Tibial nerve (tissue), 4 donors: ENCODE data around the gene SPATA46. TPM values are rescaled to one million over a fixed set of nuclear protein-coding genes. Genes with fewer than 3 reads are reported as not detected.

Source experiments
- DNase-seq, 2 donors: peaks; one replicate each; pipeline ENCODE4 v3.0.0-alpha.2; 2019; ENCODE audit warnings: low spot score in 2 of 2
- H3K27ac ChIP-seq, 4 donors: fragments of 200-600 bp; sonication (generic) in 3 of 4; one replicate each; pipeline ENCODE4 v1.5.1; 2017 to 2019; ENCODE audit warnings: mild to moderate bottlenecking in 1 of 4
- H3K27me3 ChIP-seq, 2 donors: fragments of 200-600 bp; sonication (generic) in 1 of 2; one replicate each; pipeline versions ENCODE4 v1.5.1 to v1.6.0; 2017 to 2019
- H3K36me3 ChIP-seq, 3 donors: fragments of 200-600 bp; sonication (generic); one replicate each; pipeline ENCODE4 v1.5.1; 2018 to 2019
- H3K4me1 ChIP-seq, 4 donors: fragments of 200-600 bp; sonication (generic) in 3 of 4; one replicate each; pipeline ENCODE4 v1.5.1; 2017 to 2019
- H3K4me3 ChIP-seq, 4 donors: fragments of 200-600 bp; sonication (generic) in 3 of 4; one replicate each; pipeline ENCODE4 v1.5.1; 2017 to 2019; ENCODE audit warnings: mild to moderate bottlenecking in 1 of 4, moderate library complexity in 1 of 4
- H3K9me3 ChIP-seq, 4 donors: fragments of 200-600 bp; sonication (generic) in 3 of 4; one replicate each; pipeline ENCODE4 v1.5.1; 2017 to 2019
- CTCF ChIP-seq, 5 experiments: fragments of 200-600 bp in 3 of 5; fragments of 450-650 bp in 2 of 5; sonication (generic) in 3 of 5; IDR thresholded peaks; one replicate each; pipeline ENCODE4 v1.5.1; 2016 to 2019; ENCODE audit warnings: antibody characterized with exemption in 5 of 5, mild to moderate bottlenecking in 3 of 5, moderate library complexity in 2 of 5
- EP300 ChIP-seq, 2 donors: sonication (generic); formaldehyde crosslinking; IDR thresholded peaks; one replicate each; pipeline ENCODE4 v1.6.1; 2017; ENCODE audit warnings: antibody characterized with exemption in 2 of 2, mild to moderate bottlenecking in 1 of 2
- POLR2A ChIP-seq, 2 donors: fragments of 450-650 bp; IDR thresholded peaks; one replicate each; pipeline ENCODE4 v1.6.1; 2017; ENCODE audit warnings: antibody characterized with exemption in 2 of 2, mild to moderate bottlenecking in 2 of 2, moderate library complexity in 2 of 2
- WGBS, 2 donors: methylation state at CpG; one replicate each; pipeline ENCODE4 v1.1.5; 2018; 5-methylcytosine and 5-hydroxymethylcytosine counted together
- total RNA-seq, 4 donors: library from RNA; depleted of rRNA; stranded (reverse); fragments of >200 nt; gene quantifications; one replicate each; pipeline ENCODE4 v1.1.0, GENCODE V29; 2016

SPATA46 gene
- total RNA-seq, 4 donors from 2014 or later: not detected

GRCh38 chr1:162406811-162407210, 30.2 kb upstream of the SPATA46 start:
- H3K36me3 ChIP-seq: no peaks in the 10 kb centered on the region
- no peaks in the 10 kb centered on the region for H3K9me3 ChIP-seq
- H3K27me3 ChIP-seq: no peaks in the 10 kb centered on the region
- WGBS, 2 donors: 84% methylated on average over 2 of the region's 2 CpGs
- H3K27ac ChIP-seq: no peak overlapping the region
- no peak overlapping the region for H3K4me3 ChIP-seq
- TF ChIP-seq POLR2A (IDR thresholded peaks at IDR 0.05) (no peak), EP300 (IDR thresholded peaks at IDR 0.05) (no peak), CTCF (IDR thresholded peaks at IDR 0.05) (no peak)
- H3K4me1 ChIP-seq: peaks cover 0 to 11% (median 5%) of the 10 kb centered on the region in 4 donors
- no peak for DNase-seq

GRCh38 chr1:162405800-162406199, 29.1 kb upstream of the SPATA46 start:
- WGBS, 2 donors: 45 to 53% methylated on average over 5 of the region's 5 CpGs

GRCh38 chr1:162404550-162405160, 28.0 kb upstream of the SPATA46 start:
- no peak overlapping the region for H3K27ac ChIP-seq
- DNase-seq: no peak
- no peak overlapping the region for H3K4me3 ChIP-seq
- no peak for TF ChIP-seq POLR2A (IDR thresholded peaks at IDR 0.05)
- TF ChIP-seq EP300 (IDR thresholded peaks at IDR 0.05): no peak
- no peak for TF ChIP-seq CTCF (IDR thresholded peaks at IDR 0.05)
- H3K27me3 ChIP-seq: no peaks in the 10 kb centered on the region
- no peaks in the 10 kb centered on the region for H3K9me3 ChIP-seq
- H3K4me1 ChIP-seq: peaks cover 0 to 11% (median 5%) of the 10 kb centered on the region in 4 donors
- WGBS, 2 donors: 44 to 67% methylated on average over 5 of the region's 5 CpGs
- no peaks in the 10 kb centered on the region for H3K36me3 ChIP-seq

More at GRCh38 chr1:162405800-162406199, 29.1 kb upstream of the SPATA46 start:
- no peaks in the 10 kb centered on the region for H3K36me3 ChIP-seq
- no peaks in the 10 kb centered on the region for H3K27me3 ChIP-seq
- DNase-seq: no peak
- H3K4me1 ChIP-seq: peaks cover 0 to 11% (median 5%) of the 10 kb centered on the region in 4 donors
- no peak for TF ChIP-seq EP300 (IDR thresholded peaks at IDR 0.05)
- TF ChIP-seq CTCF (IDR thresholded peaks at IDR 0.05): no peak
- TF ChIP-seq POLR2A (IDR thresholded peaks at IDR 0.05): no peak
- H3K9me3 ChIP-seq: no peaks in the 10 kb centered on the region
- H3K4me3 ChIP-seq: no peak overlapping the region
- H3K27ac ChIP-seq: no peak overlapping the region

GRCh38 chr1:162400790-162401355, 24.2 kb upstream of the SPATA46 start:
- H3K4me1 ChIP-seq: peaks cover 0 to 11% (median 3%) of the 10 kb centered on the region in 4 donors
- H3K36me3 ChIP-seq: no peaks in the 10 kb centered on the region
- H3K4me3 ChIP-seq: no peak overlapping the region
- H3K27ac ChIP-seq: no peak overlapping the region
- no peak for DNase-seq
- no peaks in the 10 kb centered on the region for H3K9me3 ChIP-seq
- no peaks in the 10 kb centered on the region for H3K27me3 ChIP-seq
- TF ChIP-seq EP300 (IDR thresholded peaks at IDR 0.05): no peak
- WGBS, 2 donors: 72 to 75% methylated on average over 10 of the region's 10 CpGs

- 86 to 88% methylated on average over 8 of the region's 8 CpGs for WGBS, 2 donors
- no peak overlapping the region for H3K4me3 ChIP-seq
- no peaks in the 10 kb centered on the region for H3K27me3 ChIP-seq
- no peak for DNase-seq
- no peak overlapping the region for H3K27ac ChIP-seq
- TF ChIP-seq CTCF (IDR thresholded peaks at IDR 0.05) (no peak), EP300 (IDR thresholded peaks at IDR 0.05) (no peak), POLR2A (IDR thresholded peaks at IDR 0.05) (no peak)
- no peaks in the 10 kb centered on the region for H3K36me3 ChIP-seq
- no peaks in the 10 kb centered on the region for H3K4me1 ChIP-seq
- no peaks in the 10 kb centered on the region for H3K9me3 ChIP-seq
These were observed 22.4 kb upstream of the SPATA46 start for GRCh38 chr1:162398999-162399580.
